GM19372 (cell line): ENCODE results near the gene BCAS3.

ENCODE experiments used
- ATAC-seq: cut with Tn5 transposase; IDR thresholded peaks from one replicate; pipeline ENCODE4 v1.9.1; 2021; ENCODE audit warnings: mild to moderate bottlenecking, low read depth, moderate library complexity; ENCODE audit not compliant: unreplicated experiment

BCAS3 gene

GRCh38 chr17:61408151-61409041 is 730.7 kb downstream of the BCAS3 start:
- ATAC-seq = no peak

- peak; percentile 40 for ATAC-seq
Observed at GRCh38 chr17:61409301-61410112, 731.9 kb downstream of the BCAS3 start.

- no peak for ATAC-seq
Observed at GRCh38 chr17:61410141-61411010, 732.7 kb downstream of the BCAS3 start.

GRCh38 chr17:61411011-61411260 is 733.3 kb downstream of the BCAS3 start:
- no peak for ATAC-seq

- ATAC-seq = no peak
Observed at GRCh38 chr17:61411261-61412142, 733.9 kb downstream of the BCAS3 start.

- peak; percentile 47 for ATAC-seq
Observed at GRCh38 chr17:61412143-61412859, 734.6 kb downstream of the BCAS3 start.

- ATAC-seq = no peak
Observed at GRCh38 chr17:61412860-61413660, 735.4 kb downstream of the BCAS3 start.

GRCh38 chr17:61413661-61414126 is 736.0 kb downstream of the BCAS3 start:
- ATAC-seq = no peak

GRCh38 chr17:61414141-61414935 is 736.7 kb downstream of the BCAS3 start:
- no peak for ATAC-seq

GRCh38 chr17:61414936-61415251 is 737.2 kb downstream of the BCAS3 start:
- no peak for ATAC-seq

- ATAC-seq = no peak
Observed at GRCh38 chr17:61415374-61416210, 737.9 kb downstream of the BCAS3 start.

- no peak for ATAC-seq
Observed at GRCh38 chr17:61416211-61416539, 738.5 kb downstream of the BCAS3 start.

- peak; percentile 52 for ATAC-seq
Observed at GRCh38 chr17:61416540-61417363, 739.1 kb downstream of the BCAS3 start.

- ATAC-seq = no peak
Observed at GRCh38 chr17:61418449-61418848, 740.8 kb downstream of the BCAS3 start.

GRCh38 chr17:61419496-61420046 is 741.9 kb downstream of the BCAS3 start:
- no peak for ATAC-seq

GRCh38 chr17:61420052-61420451 is 742.4 kb downstream of the BCAS3 start:
- ATAC-seq = no peak
